GM10847 (cell line): ENCODE measurements around the gene FNIP1.

Experiments used
- POLR2A ChIP-seq: IDR thresholded peaks from 2 replicates; pipeline ENCODE4 v1.6.1; 2011; ENCODE audit not compliant: insufficient read length; ENCODE audit errors: extremely low read depth

The FNIP1 gene

DNA sequence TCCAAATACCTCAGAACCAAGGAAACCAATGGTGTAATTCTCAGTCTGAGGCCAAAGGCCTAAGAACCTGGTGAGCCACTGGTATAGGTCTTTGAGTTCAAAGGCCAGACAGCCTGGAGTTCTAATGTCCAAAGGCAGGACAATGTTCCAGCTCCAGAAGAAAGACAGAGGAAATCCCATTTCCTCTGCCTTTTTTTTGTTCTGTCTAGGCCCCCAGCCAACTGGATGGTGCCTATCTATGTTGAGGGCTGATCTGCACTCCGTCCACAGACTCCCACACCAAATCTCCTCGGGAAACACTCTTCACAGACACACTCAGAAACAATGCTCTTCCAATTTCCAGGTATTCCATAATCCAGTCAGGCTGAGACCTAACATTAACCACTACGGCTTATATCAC, 30.1 kb downstream of the FNIP1 start:
- TF ChIP-seq POLR2A = no peak

DNA sequence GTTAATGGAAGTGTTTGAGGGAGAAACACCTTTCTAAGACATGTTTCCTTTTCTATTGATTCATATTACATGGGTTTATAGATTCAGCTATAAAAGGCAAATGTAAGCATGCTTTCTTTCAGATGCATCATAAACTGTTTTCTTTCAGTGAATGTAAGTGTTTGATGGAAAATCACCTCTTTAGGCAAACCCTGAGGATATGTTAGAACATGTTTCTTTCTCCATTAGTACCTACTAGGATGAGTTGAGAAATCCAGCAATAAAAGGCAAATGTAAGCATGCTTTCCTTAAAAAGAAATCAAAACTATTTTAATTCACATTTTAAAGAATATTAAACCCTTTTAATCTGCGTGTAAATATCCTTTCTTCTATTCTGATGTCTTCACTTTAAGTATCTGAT, 31.6 kb downstream of the FNIP1 start:
- TF ChIP-seq POLR2A = no peak

DNA sequence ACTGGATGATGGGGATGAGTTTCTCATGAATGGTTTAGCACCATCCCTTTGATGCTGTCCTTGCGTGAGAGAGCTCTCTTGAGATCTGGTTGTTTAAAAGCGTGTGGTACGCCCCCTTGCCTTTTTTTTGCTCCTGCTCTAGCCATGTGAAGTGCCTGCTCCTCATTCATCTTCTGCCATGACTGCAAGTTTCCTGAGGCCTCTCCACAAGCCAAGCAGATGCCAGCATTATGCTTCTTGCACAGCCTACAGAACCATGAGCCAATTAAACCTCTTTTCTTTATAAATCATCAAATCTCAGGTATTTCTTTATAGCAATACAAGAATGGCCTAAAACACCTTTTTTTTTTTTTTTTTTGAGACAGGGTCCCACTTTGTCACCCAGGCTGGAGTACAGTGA, 32.8 kb downstream of the FNIP1 start:
- no peak for TF ChIP-seq POLR2A

DNA sequence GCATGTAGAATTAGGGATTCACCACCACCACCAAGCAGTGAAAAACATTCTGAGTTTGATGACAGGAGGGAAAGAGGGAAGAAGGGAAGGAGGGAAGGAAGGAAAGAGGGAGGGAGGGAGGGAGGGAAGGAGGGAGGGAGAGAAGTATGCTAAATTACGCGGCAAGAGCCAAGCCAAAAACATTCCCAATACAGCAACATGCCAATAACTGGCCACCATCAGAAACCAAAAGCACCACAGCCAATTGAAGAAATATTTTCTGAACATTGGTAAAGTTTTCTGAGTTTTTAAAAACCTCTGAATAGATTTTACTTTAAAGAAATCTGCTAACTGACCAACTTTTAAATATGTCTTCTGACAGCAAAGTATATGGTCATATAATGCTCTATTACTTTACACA, 36.0 kb downstream of the FNIP1 start:
- TF ChIP-seq POLR2A = no peak

DNA sequence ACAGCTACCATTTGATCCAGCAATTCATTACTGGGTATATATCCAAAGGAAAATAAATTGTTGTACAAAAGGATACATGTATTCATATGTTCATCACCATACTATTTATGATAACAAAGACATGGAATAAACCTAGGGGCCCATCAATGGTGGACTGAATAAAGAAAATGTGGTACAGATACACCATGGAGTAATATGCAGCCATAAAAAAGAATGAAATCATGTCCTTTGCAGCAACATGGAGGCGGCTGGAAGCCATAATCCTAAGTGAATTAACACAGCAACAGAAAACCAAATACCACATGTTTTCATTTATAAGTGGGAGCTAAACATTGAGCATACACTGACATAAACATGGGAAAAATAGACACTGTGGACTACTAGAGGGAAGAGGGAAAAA, 37.1 kb downstream of the FNIP1 start:
- TF ChIP-seq POLR2A = no peak

DNA sequence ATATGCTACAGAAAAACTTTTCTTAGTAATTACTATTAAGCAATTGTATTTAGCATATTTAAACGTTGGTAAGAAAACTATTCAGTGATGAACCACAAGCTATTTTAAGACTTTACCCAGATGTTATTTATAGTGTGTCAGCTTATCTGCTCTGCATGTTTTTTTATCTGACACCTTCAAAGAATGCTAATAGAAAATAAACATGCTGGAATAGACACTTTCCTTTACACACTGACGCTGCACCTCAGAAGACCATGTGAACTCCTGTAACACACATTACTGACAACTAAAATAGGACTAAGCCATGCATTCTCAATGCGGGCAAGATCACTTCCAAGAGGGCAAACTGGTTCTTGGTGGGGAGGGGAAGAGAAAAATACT, 38.3 kb downstream of the FNIP1 start:
- no peak for TF ChIP-seq POLR2A

DNA sequence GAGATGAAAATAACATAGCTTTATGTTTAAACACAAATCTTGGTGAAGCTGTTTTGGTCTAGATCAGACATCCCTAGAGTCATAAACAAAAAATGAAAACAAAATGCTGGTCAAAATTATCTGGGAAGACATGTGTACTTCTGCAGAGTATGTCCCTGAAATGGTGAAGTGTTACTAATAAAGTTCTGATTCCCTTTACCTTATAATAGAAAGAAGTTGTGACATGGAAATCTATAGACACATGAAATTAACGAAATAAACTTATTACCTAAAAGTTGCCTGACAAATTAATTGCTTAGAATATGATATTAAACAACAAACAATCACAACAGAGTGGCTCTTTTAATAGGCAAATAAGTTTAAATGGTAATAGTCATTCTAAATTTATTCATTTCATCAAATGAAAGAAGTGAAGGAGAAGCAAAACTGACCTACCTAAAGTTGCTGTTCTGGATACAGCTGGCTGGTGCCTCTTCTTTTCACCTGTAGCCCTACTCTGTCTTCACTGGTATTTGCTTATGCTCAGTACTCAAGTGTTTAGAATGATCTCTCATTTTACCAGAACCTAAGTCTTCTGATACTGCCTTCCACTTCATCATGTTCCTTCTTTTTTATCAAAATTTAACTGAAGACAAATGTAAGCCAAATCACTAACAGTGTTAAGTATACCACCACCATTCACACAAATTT, 38.8 kb downstream of the FNIP1 start:
- TF ChIP-seq POLR2A = no peak

DNA sequence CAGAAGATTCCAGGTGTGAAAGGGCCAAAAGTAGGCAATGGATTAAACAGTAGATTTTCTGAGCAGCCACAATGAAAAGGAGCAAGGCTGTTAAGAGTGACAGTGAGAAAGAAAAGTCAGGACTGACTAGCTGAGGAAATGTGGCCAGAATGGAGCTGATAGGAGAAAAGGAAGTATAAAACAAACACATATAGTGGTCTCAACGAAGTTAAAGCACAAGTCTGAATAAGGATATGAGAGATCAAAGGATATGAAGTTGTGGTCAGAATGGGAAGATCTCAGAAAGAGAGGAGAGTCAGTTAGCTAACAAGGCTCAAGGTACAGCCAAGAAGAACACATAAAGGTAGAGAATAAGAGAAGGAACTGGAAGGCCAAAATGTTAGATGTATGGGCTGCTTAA, 39.9 kb downstream of the FNIP1 start:
- no peak for TF ChIP-seq POLR2A

DNA sequence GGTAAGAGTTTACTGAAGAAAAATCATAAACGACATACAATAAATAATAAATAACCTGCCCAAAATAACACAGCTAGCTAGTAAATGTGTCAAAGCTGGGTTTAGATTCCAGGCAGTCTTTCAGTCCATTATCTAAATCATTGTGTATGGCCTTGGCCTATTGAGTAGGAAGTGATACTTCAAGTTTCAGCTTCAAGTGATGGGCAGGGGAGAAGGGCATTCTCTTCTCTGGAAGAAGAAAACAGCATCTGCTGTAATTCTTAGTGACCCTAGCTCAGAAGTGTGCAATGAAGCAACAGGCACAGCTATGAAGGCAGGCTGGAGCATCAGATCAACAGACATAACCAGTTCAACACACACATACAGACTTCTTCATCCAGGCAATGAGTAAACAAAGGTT, 42.5 kb downstream of the FNIP1 start:
- no peak for TF ChIP-seq POLR2A

DNA sequence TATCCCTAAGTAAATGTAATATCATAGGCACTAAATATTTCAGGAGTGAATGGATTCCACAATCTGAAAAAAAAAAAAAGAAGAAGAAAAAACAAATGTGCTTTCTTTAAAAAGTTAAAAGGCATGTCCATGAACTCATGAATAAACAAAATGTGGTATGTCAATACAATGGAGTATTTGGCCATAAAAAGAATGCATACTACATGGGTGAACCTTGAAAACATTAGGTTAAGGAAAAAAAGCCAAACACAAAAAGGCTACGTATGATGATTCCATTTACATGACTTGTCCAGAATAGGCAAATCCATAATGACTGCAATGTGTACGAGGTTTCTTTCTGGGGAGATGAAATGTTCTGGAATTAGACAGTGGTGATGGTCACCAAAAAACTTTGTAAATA, 45.3 kb downstream of the FNIP1 start:
- TF ChIP-seq POLR2A = no peak

DNA sequence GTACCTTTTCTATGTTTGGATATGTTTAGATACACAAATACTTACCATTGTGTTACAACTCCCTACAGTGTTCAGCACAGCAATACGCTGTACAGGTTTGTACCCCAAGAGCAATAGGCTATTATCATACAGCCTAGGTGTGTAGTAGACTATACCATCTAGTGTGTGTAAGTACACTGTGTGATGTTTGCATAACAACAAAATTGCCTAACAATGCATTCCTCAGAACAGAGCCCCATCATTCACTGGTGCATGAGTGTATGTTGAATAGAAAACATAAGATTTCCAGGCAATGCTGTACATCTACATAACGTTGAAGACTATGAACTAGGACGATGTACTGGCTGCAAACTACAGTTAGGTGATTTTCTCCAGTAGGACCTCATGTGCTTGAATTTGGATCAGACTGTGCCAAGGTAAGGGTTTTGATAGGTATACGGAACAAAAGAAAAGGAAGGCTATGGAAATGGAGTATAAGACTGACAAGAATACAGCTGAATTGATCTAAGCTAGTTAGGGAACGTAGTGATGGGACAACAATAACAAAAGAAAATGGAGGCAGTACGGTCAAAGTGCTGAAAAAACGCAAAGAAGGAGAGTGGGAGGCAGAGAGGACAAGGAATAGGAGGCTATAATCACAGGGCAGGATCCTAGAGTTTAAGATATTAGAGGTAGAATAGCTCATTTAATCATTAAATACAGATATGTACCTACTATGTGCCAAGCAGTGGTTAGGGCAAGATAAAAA, 46.9 kb downstream of the FNIP1 start:
- TF ChIP-seq POLR2A = no peak

DNA sequence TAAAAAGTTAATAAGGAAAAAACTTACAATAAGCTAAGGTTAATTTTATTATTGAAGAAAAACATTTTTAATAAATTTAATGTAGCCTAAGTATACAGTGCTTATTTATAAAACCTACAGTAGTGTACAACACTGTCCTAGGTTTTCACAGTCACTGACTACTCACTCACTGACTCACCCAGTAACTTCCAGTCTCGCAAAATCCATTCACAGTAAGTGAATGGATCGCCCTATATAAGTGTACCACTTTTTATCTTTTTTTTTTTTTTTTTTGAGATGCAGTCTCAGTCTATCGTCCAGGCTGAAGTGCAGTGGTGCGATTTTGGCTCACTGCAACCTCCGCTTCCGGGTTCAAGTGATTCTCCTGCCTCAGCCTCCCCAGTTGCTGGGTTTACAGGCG, 47.7 kb downstream of the FNIP1 start:
- TF ChIP-seq POLR2A = no peak

DNA sequence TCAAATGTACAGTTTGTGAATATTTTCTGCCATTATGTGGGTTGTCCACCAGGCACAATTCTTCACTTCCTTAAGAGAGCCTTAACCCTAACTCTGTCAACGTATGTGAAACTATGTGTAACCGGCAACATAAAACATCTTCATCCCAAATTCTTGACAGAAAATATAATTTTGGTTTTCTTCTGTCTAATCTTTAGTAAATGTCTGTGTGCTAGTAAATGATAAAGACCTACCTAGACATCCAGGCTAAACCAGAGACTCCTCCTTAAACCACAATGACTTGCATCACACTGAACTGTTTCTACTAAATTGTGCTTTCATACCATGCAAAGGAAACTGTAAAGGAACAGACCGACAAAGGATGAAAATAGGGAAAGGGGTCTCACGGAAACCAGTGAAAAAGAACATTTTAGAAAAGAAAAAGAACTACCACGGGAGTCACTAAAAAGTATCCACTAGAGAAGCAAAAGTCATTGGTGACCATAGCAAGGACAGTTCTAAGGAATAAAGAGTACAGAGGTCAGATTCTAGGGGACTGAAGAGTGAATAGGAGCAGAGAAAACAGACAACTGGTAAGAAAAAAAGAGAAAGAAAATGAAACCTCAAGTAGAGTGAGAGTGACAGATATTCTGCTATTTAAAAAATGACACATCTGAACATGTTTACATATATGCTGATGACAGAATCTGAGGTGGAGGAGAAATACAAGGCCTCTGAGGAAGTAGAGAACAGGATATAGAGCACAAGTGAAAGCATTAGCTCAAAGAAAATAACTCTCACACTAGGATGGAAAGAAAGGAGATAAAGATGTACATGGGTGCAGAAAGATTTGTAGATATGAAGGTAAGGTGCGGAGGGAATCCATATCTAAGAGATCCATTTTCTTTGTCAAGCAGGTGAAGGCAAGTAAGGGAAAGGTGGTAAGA, 49.4 kb downstream of the FNIP1 start:
- no peak for TF ChIP-seq POLR2A

DNA sequence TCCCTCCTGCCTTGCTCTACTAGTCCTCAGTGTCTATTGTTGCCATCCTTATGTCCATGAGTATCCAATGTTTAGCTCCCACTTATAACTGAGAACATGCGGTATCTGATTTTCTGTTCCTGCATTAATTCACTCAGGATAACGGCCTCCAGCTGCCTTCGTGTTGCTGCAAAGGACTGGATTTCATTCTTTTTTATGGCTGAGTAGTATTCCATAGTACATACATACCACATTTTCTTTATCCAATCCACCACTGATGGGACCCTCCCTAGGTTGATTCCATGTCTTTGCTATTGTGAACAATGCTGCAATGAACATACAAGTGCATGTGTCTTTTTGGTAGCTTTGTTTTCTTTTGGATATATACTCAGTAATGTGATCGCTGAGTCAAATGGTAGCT, 50.4 kb downstream of the FNIP1 start:
- no peak for TF ChIP-seq POLR2A

DNA sequence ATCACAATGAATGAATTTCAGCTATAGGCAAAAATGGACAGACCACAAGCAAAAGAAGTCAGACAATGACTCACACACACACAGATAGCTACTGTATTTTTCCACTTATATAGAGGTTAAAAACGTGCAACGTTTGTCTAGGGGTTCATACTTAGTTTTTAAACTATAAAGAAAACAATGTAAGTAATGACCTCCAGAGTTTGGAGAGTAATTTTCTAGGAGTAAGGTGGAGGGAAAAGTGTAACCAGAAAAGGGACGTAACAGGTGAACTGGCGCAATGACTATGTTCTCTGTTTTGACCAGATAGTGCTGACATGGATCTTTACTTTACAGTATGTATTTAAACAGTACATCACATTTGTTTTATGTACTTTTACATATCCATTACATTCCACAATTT, 51.1 kb downstream of the FNIP1 start:
- TF ChIP-seq POLR2A = no peak

DNA sequence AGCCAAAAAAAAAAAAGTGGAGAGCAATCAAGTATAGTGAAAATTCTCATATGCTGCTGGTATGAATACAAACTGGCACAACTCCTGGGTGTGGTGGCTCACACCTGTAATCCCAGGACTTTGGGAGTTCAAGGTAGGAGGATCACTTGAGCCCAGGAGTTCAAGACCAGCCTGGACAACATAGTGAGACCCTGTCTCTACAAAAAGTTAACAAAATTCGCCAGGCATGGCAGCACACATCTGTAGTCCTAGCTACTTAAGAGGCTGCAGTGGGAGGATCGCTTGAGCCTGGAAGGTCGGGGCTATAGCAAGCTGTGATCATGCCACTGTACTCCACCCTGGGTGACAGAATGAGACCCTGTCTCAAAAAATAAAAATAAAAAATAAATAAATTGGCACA, 51.7 kb downstream of the FNIP1 start:
- TF ChIP-seq POLR2A = no peak

DNA sequence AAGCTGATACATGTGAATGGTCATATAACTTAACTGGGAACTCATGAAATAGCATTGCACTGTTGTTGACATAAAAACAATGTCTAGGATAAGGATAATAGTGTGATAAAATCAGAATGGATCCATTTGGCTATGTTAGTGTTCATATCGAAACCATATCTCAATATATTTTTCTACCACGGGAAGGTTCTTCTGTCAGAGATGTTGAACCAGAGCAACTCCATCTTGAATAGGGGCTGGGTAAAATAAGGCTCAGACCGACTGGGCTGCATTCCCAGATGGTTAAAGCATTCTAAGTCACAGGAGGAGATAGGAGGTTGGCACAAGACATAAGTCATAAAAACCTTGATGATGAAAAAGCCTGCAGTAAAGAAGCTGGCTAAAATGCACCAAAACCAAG, 56.3 kb downstream of the FNIP1 start:
- no peak for TF ChIP-seq POLR2A

DNA sequence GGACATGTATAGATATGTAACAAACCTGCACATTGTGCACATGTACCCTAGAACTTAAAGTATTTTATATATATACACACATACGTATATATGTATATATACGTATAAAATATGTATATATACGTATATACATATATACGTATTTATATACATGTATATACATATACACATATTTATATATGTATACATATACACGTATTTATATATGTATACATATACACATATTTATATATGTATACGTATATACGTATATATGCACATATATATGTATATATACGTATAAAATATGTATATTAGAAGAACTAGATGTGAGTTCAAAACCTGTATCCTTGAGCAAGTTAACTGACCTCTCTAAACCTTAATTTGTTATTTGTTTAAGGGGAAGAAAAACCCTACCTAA, 61.4 kb downstream of the FNIP1 start:
- no peak for TF ChIP-seq POLR2A
